Stimulated activated CD8-positive, alpha-beta memory T cell treated with anti-CD3 and anti-CD28 coated beads, Interleukin-7, amount 100 ng/mL, for 4 hours (primary cell): ENCODE data around the gene LRRC4C.

Experiments
- DNase-seq, 2 donors: peaks; one replicate each; pipeline ENCODE4 v3.0.0-alpha.2; 2020; ENCODE audit warnings: low read depth in 2 of 2

Gene LRRC4C

DNA sequence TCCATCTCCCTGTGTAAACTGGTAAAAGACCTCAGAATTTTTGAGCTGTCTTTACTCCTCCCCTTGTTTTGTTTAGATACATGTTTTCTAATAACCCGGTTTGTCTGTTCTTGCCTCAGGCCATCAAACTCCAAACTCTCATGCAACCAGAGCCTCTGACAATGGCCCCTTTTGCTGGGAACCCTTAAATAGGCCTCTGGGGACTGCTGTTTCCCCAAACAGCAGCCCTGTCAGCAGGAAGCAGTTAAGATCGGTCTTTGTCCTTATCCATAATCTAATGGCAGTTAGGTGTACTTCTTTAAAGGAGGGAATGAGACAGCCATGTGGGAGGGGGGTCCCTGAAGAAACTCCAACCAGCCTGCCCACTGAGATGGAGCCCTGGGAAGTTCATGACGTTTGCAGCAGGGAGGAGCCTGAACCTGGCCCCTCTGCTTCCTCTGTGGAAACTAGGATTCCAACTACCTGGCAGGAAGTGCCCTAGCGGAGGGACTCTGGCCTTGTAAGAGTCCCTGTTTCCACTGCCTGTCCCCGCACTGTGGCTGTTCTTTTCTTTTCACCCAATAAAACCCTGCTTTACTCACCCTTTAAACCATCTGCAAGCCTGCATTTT is 1354.4 kb downstream of the LRRC4C start:
- no peak for DNase-seq

DNA sequence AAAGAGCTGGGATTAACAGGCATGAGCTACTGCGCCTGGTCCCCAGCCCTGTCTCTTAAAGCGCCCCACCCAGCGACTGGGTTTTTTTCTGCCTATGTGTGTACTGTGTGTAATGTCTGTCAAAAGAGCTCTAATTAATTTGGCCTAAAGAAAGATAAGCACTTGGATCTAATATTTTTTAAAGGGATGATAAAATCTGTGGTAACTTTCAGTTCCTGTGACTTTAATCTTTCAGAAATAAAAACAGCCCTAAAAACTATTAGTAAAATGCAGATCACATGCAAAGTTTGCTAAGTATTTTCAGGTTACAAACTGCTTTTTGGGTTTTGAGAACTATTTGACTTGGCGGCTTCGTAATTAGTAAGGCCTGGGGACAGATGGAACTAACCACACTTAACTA is 1358.7 kb downstream of the LRRC4C start:
- DNase-seq, result no peak

DNA sequence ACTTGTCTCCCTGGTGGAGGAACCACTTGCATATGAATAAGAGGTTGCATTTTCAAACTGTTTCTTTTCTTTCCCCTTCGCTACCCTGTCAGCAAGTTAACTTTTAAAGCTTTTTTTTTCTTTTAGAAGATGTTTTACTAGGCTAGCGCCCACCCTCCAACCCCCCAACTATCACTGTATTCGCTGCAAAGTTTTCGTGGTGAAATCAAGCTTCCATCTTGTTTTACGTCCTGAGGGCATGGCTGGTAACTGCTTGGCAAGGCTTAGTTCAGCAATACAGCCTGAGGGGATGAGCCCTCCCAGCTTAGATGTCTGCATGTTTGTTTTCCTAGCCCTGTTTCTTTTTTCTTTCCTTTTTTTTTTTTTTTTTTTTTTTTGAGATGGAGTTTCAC is 1359.3 kb downstream of the LRRC4C start:
- DNase-seq, result no peak

DNA sequence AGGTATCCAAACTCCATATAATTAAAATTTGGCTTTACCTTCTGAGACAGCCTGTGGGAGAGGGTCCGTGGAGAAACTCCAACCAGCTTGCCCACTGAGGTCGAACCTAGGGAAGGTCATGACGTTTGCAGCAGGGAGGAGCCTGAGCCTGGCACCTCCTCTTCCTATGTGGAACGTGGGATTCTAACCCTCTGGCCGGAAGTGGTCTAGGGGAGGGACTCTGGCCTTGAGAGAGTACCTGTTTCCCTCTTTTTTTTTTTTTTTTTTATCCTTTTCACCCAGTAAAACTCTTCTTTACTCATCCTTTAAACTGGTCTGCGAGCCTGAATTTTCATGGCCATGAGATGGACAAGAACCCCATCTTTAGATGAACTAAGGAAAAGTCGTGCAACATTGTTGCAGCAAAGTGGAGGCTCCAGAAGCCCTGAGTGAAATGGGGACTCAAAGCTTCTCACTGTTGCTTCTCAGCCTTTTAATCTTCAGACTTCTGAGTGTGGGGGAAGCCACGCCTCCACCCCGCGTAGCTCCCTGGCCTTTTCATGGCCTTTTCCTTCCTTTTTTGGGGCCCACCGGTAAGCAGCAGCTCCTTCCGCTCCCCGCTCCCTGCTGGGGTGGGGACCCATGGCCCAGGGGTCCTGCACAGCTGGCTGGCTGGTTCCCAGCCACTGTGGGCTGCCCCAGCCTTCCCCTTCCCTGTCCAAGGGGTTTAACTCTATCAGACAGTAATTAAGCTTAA is 1359.9 kb downstream of the LRRC4C start:
- DNase-seq, result no peak

DNA sequence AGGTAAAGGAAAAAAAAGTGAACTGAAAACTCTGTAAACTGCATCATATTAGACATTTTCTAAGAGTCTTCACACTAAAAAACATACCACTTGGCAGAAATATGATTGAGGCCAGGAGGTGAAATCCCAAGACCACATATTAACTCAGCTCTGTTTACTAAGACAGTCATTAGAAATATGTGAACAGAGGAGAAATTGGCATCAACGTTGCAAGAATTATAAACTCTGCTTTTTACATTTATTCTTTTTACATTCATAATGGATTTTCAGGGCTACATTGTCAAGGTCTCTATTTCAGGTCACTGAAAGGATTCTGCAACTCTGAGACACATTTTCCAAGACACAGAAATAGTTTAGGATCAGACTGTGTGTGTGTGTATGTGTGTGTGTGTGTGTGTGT is 1364.0 kb downstream of the LRRC4C start:
- DNase-seq, result no peak

DNA sequence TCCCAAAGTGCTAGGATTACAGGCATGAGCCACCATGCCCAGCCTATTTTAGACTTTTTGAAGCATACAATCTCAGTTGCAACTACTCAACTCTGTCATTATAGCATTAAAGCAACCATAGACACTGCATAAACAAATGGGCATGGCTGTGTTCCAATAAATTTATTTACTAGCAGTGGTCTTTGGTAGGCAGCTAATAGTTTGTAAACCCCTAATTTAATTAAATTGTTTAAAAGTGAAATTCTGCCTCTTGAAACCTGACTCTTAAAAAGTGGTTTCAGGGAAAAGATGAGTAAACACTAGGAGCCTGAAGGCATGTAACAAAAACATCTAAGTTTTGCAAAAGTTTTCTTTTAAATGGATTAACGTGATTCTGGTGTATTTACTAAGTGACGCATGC is 1364.5 kb downstream of the LRRC4C start:
- no peak for DNase-seq

DNA sequence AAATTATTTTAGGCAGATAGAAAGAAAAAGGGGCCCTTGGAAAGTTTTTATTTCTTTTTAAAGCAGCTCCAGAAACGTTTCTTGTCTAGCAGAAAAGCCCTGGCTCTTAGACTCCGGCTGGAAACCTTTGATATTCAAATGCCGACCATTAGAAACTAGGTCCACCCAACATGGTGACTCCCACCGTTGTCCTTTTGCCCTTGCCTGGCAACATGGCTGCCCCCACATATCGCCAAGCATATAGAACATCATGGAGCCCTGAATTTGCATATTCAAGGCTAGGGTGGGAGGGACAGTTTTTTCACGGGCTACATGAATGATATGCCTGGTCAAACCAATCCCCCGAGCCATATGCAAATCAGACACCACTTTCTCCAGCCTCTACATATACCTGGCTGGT is 1379.0 kb downstream of the LRRC4C start:
- no peak for DNase-seq
